Central memory CD8-positive, alpha-beta T cell (primary cell): ENCODE measurements around the gene ATP6V0A4.

ENCODE experiments used
- ATAC-seq: fragments of 150-1000 bp; cut with Tn5 transposase; replicated peaks from 2 replicates; pipeline ENCODE4 v1.10.0; 2022; ENCODE audit warnings: mild to moderate bottlenecking, moderate FRiP score, moderate number of reproducible peaks; ENCODE audit not compliant: poor library complexity, severe bottlenecking; ENCODE audit errors: extremely low read depth
- DNase-seq, 2 donors: peaks; one replicate each; pipeline ENCODE4 v3.0.0; 2021; ENCODE audit warnings: low spot score in 2 of 2
- H3K27ac Mint-ChIP-seq: one replicate; pipeline ENCODE4 v1.8.0; 2022; ENCODE audit warnings: low read depth, mild to moderate bottlenecking, moderate library complexity, mixed read lengths
- H3K27me3 Mint-ChIP-seq: one replicate; pipeline ENCODE4 v1.8.0; 2022; ENCODE audit warnings: mixed read lengths
- H3K36me3 Mint-ChIP-seq: one replicate; pipeline ENCODE4 v1.8.0; 2022; ENCODE audit warnings: mild to moderate bottlenecking, moderate library complexity, mixed read lengths; ENCODE audit not compliant: insufficient read depth
- H3K4me1 Mint-ChIP-seq: one replicate; pipeline ENCODE4 v1.8.0; 2022; ENCODE audit warnings: mixed read lengths
- H3K4me3 Mint-ChIP-seq: one replicate; pipeline ENCODE4 v1.8.0; 2022; ENCODE audit warnings: mild to moderate bottlenecking, moderate library complexity, mixed read lengths
- H3K9me3 Mint-ChIP-seq: one replicate; pipeline ENCODE4 v1.8.0; 2022; ENCODE audit warnings: mixed read lengths

The ATP6V0A4 gene

DNA sequence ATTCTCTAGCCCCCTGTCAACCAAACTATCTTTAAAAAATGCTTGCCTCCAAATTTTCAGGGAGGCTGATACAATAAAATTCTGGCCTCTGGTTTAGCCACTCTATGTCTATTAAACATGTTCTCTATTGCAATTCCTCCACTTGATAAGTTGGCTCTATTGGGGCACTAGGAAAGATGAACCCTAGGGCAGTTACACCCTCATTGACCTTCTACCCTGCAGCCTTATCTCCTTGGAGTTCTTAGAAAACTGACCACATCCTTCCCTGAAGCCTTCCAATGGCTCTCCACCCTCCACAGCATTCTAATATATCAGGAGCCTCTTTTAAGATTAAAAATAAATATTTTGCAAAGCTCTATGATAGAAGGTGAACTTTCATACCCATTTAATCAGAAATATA is 127.4 kb downstream of the ATP6V0A4 start:
- Mint-ChIP-seq H3K27me3 (peaks cover 63% of the 10 kb centered on the region), H3K4me1 (no peaks in the 10 kb centered on the region), H3K36me3 (no peaks in the 10 kb centered on the region), H3K27ac (no peak overlapping the region), H3K9me3 (no peaks in the 10 kb centered on the region), H3K4me3 (no peak overlapping the region)
- DNase-seq = no peak
- no peak for ATAC-seq

DNA sequence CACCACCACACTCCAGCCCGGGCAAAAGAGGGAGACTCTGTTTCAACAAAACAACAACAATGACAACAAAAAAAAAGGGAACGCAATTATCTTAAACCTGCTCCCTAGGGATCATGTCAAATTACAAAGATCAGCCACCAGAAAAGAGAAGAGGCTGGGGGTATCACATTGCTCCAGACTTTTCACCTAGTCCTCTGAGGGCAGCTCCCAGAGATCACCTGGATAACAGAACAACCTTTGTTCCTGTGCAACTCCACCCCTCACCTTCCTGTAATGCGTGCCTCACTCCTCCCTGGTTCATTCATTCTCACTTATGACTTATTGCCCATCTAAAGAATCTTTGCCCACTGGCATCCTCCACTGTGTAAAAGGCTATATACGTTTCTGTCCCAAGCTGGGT is 128.6 kb downstream of the ATP6V0A4 start:
- Mint-ChIP-seq H3K36me3 (no peaks in the 10 kb centered on the region), H3K27me3 (peaks cover 75% of the 10 kb centered on the region), H3K4me1 (no peaks in the 10 kb centered on the region), H3K27ac (no peak overlapping the region), H3K4me3 (no peak overlapping the region), H3K9me3 (no peaks in the 10 kb centered on the region)
- ATAC-seq (no peak), DNase-seq (no peak)

DNA sequence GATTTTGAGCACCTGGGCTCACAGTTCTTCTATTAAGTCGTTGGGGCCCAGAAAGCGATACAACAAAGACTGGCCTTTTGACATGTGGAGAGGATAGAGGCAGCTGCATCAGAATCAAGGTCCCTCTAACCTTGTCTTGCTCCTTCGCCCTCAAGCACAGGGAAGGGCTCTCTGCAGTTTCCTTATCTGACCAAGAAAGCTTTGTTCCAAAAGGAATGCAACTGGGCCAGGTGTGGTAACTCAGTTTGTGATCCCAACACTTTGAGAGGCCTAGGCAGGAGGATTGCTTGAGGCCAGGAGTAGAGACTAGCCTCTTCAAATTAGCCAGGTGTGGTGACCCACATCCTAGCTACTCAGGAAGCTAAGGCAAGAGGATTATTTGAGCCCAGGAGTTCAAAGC is 129.1 kb downstream of the ATP6V0A4 start:
- Mint-ChIP-seq H3K27me3 (peaks cover 79% of the 10 kb centered on the region), H3K9me3 (no peaks in the 10 kb centered on the region), H3K4me1 (no peaks in the 10 kb centered on the region), H3K27ac (no peak overlapping the region), H3K36me3 (peaks cover 3% of the 10 kb centered on the region), H3K4me3 (no peak overlapping the region)
- DNase-seq (no peak), ATAC-seq (no peak)

DNA sequence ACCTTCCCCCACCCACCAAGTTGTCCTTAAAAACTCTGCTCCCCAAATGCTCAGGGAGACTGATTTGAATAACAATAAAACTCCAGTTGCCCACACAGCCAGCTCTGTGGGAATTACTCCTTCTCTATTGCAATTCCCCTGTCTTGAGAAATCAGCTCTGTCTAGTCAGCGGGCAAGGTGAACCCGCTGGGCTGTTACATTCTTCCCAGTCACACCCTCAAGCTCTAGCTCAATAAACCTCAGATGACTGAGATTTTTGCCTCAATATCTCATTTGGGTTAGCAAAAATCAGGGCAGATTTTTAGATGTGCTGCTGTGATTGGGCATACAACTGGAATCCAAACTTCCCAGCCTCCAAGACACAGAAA is 129.8 kb downstream of the ATP6V0A4 start:
- Mint-ChIP-seq H3K4me3 (no peak overlapping the region), H3K27me3 (peaks cover 86% of the 10 kb centered on the region), H3K4me1 (no peaks in the 10 kb centered on the region), H3K36me3 (peaks cover 3% of the 10 kb centered on the region), H3K9me3 (no peaks in the 10 kb centered on the region), H3K27ac (no peak overlapping the region)
- DNase-seq (no peak), ATAC-seq (no peak)

DNA sequence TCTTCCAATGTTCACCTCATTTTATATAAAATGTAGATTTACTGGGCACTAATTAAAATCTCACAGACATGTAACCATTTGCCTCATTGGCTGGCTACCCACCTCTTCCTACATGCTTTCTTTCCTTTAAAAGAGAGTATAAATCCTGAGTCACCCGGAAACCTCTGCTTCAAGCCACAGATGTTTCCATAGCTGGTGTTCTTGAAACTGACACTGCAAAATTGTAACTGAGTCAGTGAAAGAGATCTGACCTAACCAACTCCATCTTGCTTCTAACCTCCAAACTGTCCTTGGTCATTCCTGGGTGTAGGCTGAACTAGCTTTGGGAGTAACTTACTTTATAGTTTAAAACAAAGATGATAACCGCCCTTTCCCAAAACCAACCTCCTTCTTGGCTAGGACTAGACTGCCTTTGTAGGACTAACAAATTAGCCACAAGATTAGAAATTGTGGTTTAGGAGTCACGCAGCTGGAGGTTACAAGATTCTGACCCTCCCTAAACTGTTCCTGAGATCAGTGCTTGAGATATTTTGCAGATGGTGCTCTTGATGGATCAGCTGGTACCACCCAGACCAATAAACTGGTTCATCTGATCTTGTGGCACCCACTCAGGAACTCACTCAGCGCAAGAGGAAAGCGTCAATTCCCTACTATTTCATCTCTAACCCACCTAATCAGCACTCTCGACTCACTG is 130.3 kb downstream of the ATP6V0A4 start:
- Mint-ChIP-seq H3K4me1 (no peaks in the 10 kb centered on the region), H3K27me3 (peaks cover 90% of the 10 kb centered on the region), H3K9me3 (no peaks in the 10 kb centered on the region), H3K27ac (no peak overlapping the region), H3K36me3 (peaks cover 3% of the 10 kb centered on the region), H3K4me3 (no peak overlapping the region)
- DNase-seq (no peak), ATAC-seq (no peak)

DNA sequence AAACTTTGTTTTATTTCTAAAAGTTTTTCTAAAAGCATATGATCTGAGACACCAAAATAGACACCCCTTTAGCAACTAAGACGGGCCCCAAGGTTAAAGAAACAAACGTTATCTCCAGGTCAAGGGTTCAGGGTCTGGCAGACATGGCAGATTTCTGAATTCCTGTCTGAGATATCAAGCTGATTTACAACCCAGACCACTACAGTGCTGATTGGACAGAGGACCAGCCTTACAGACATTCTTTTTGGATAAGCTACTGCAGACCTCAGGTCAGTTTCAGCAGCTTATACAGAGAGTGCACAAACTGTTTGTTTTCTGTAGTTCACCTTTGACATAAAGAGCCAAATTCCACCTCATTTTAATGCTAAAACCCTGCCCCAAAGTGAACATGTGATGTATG is 131.6 kb downstream of the ATP6V0A4 start:
- Mint-ChIP-seq H3K4me3 (no peak overlapping the region), H3K27ac (no peak overlapping the region), H3K4me1 (no peaks in the 10 kb centered on the region), H3K36me3 (peaks cover 3% of the 10 kb centered on the region), H3K9me3 (no peaks in the 10 kb centered on the region), H3K27me3 (peaks cover 91% of the 10 kb centered on the region)
- DNase-seq (no peak), ATAC-seq (no peak)

DNA sequence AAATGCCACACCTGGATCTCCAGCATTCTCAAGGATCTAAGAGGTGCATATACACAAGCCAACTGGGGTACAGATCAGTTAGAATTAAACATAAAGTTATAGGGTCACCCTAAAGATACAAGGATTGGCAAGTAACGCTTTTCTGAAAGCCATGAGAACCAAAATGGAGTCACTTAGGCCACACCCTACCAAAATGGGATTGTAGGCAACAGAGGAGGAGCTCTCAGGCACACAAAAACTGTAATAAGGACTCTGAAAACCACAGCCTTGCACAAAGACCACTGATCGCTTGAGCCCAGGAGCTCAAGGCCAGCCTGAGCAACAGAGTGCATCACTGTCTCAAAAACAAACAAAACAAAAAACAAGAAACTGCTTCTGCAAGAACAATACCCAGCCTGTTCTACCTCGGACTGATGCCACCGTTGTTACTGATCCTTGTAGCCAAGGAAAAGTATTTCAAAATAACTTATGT is 132.3 kb downstream of the ATP6V0A4 start:
- no peaks in the 10 kb centered on the region for H3K4me1 Mint-ChIP-seq
- no peak for ATAC-seq
- no peak overlapping the region for H3K4me3 Mint-ChIP-seq
- H3K9me3 Mint-ChIP-seq = no peaks in the 10 kb centered on the region
- DNase-seq = no peak
- peaks cover 97% of the 10 kb centered on the region for H3K27me3 Mint-ChIP-seq
- H3K36me3 Mint-ChIP-seq = peaks cover 3% of the 10 kb centered on the region
- no peak overlapping the region for H3K27ac Mint-ChIP-seq

DNA sequence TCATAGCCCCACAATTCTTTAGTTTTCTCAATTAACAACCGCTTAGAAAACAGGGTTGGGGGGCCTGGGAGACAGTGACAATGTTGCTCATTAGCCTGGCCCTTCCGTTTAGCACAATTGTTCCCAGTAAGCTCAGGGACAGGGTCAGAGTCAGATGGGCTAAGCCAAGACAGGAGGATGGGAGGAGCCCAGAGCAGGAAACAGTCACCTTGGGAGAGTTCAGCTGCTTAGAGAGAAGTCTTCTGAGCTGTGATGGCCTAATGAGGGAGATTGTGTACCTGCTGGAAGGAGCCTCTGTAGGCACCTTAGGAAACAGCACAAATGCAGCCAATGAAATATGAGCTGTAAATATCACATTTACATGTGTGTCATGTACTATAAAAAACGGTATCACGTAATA is 132.7 kb downstream of the ATP6V0A4 start:
- no peaks in the 10 kb centered on the region for H3K4me1 Mint-ChIP-seq
- peaks cover 92% of the 10 kb centered on the region for H3K27me3 Mint-ChIP-seq
- peak overlapping the region; percentile 60 for H3K4me3 Mint-ChIP-seq
- peaks cover 3% of the 10 kb centered on the region for H3K36me3 Mint-ChIP-seq
- DNase-seq (no peak), ATAC-seq (no peak)
- H3K9me3 Mint-ChIP-seq = no peaks in the 10 kb centered on the region
- no peak overlapping the region for H3K27ac Mint-ChIP-seq

DNA sequence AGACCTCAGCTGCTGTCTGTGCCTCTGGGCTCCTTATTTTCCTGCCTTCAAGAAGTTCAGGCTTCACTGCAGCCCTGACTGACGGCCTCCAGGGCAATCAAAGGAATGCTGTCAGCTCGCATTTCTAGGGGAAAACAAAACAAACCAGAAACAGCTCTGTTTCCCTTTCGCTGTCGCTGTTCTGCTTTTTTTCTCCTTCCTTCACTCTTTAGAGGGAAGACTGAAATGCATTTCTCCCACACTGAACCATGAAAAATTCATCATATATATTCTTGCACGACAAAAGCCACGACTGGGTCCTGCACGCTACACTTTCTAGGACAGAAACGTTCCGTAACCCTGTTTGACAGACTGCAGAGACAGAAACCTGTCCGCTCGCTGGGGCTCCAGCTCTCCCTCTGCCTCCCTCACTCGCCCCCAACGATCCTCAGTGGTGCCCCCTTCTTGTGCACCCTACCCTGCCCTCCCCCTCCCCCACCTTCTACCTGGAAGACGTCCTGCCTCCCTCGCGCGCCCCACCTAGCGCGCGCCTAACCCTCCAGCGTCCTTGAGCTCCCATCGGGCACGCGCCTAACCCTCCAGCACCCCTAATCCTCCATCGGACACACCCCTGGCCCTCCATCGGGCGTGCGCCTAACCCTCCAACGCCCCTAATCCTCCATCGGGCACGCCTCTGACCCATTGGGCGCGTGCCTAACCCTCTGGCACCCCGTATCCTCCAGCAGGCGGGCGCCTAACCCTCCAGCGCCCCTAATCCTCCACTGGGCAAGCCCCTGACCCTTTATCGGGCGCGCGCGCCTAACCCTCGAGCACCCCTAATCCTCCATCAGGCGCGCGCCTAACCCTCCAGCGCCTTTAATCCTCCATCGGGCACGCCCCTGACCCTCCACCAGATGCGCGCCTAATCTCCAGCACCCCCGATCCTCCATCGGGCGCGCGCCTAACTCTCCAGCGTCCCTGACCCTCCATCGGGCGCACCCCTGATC is 134.0 kb downstream of the ATP6V0A4 start:
- no peak for DNase-seq
- ATAC-seq = no peak
- peaks cover 92% of the 10 kb centered on the region for H3K27me3 Mint-ChIP-seq
- H3K4me1 Mint-ChIP-seq = no peaks in the 10 kb centered on the region
- H3K9me3 Mint-ChIP-seq = no peaks in the 10 kb centered on the region
- no peak overlapping the region for H3K27ac Mint-ChIP-seq
- peaks cover 3% of the 10 kb centered on the region for H3K36me3 Mint-ChIP-seq
- peak overlapping the region; percentile 60 for H3K4me3 Mint-ChIP-seq

DNA sequence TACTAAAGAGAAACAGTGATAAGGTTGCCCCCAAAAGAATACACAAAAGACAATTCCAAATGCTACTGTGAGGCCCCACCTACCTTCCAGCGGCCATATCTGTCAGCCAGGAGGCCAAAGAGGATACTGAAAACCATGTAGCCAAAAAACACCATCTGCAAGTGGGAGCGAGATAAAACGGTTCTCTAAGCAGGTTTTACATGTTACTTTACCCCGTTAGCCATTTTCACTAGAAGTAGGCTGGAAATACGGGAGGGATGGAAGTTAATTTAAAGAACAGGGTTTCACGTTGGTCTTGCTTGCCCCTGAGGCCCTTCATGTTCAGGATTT is 135.0 kb downstream of the ATP6V0A4 start:
- no peak overlapping the region for H3K27ac Mint-ChIP-seq
- no peaks in the 10 kb centered on the region for H3K9me3 Mint-ChIP-seq
- H3K27me3 Mint-ChIP-seq = peaks cover 84% of the 10 kb centered on the region
- ATAC-seq = no peak
- DNase-seq = no peak
- no peaks in the 10 kb centered on the region for H3K4me1 Mint-ChIP-seq
- peaks cover 3% of the 10 kb centered on the region for H3K36me3 Mint-ChIP-seq
- no peak overlapping the region for H3K4me3 Mint-ChIP-seq

DNA sequence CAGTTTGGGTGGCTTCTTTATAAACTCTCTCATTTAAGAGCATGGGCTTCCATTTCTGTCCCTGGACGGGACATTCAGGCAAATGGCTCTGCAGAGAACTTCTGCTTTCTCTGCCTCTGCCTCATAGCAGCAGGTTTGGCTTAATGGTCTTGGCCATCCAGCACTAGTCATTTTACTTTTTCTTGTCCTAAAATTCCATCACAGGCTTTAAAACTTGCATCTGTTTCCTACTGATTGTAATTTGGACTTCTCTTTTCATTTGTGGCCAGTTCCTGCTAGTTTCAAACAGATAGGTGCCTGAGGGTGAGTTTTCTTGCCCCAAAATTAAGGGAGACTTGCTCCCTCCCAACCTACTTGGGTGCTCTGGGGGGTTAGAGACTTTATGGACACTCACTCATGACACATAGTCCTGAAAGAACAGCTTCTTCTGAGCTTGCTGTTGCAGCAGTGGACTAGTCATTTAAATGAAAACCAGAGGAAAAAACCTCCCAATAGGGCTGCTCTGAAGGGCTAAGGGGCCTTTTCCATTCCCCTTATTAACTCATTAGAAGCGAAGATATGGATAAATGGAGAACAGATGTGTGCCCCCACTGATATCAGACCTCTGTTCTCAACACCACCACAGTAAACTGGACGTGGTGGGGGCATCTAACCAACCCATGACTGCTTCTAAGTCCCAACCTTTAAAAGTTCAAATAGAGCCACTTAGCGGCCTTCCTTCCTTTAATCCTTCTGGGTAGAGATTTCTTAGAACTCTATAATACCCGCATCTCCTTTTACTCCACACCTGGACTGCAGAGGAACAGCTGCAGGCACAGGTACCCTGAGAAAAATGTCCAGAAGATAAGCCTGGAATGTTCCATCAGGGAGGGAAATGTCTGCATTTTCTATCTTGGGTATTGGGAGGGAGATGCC is 135.7 kb downstream of the ATP6V0A4 start:
- peaks cover 78% of the 10 kb centered on the region for H3K27me3 Mint-ChIP-seq
- ATAC-seq (no peak), DNase-seq (no peak)
- H3K9me3 Mint-ChIP-seq = no peaks in the 10 kb centered on the region
- peaks cover 3% of the 10 kb centered on the region for H3K36me3 Mint-ChIP-seq
- no peaks in the 10 kb centered on the region for H3K4me1 Mint-ChIP-seq
- H3K4me3 Mint-ChIP-seq = no peak overlapping the region
- no peak overlapping the region for H3K27ac Mint-ChIP-seq

DNA sequence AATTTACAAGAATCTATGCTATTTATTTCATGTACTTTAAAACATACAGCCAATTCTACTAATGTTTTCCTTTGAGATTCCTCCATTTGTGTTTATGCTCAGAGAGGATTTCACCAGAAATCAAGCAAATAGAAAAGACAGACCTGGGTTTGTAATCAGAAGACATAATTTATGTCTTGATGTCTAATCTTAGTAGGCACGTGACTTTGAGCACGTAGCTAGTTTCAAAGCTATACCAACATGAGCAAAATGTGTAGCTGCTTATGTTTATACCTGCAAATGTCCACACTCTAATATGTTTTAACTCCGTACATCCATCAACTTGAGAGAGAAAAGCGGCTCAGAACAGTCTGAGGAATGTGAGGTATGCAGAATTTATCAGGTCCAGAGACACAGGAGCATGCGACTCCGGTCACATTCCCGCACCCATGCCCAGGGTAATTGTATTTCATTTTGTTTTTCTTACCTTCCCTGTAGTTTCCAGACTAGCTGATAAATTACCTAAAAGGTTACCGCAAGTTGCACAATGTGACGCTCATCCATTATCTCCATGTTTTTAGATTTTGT is 136.8 kb downstream of the ATP6V0A4 start:
- Mint-ChIP-seq H3K4me3 (no peak overlapping the region), H3K27ac (no peak overlapping the region), H3K27me3 (peaks cover 66% of the 10 kb centered on the region), H3K36me3 (peaks cover 3% of the 10 kb centered on the region), H3K4me1 (no peaks in the 10 kb centered on the region), H3K9me3 (no peaks in the 10 kb centered on the region)
- DNase-seq = no peak
- no peak for ATAC-seq
